ENCODE data around the gene SCARB1. TPM values are rescaled to one million over a fixed set of nuclear protein-coding genes. Genes with fewer than 3 reads are reported as not detected.

Gene SCARB1
- total and polyA plus RNA-seq, 2 of the 13 experiments (the other 11 are each of a cell fraction or from before 2014, with no cell fraction given) = 63.4 to 160 TPM

DNA sequence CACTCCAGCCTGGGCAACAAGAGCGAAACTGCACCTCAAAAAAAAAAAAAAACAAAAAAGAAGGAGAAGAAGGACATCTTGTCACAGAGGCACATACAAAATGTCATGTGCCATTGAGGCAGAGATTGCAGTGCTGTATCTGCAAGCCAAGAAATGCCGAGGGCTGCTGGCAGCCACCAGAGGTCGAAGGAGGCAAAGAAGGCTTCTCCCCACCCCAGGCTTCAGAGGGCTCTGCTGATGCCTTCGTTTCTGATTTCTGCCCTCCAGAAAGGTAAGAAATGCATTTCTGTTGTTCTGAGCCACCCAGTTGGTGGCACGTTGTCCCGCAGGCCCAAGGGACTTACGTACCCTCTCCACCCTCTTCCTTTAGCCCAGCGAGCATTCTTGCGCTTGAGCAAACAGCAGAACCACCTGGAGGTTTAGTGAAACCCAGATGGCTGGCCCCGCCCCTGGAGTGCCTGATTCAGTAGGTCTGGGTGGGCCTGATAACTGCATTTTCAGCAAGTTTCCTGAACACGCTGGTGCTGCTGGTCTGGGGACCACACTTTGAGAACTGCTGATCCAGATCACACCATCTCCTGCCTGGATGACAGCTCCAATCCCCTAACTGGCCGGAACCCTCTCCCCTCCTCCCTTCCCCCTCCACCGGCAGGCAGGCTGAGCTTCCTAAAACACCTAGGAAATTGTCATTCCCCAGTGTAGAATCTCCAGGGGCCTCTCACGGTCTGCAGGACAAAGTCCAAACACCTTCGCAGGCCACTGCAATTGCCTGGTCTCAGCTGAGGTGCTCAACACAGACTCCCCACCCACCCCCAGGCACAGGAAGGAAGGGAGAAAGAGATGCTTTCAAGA, 21.1 kb upstream of the SCARB1 start (continued):
- TF ChIP-seq, protein P1, sequence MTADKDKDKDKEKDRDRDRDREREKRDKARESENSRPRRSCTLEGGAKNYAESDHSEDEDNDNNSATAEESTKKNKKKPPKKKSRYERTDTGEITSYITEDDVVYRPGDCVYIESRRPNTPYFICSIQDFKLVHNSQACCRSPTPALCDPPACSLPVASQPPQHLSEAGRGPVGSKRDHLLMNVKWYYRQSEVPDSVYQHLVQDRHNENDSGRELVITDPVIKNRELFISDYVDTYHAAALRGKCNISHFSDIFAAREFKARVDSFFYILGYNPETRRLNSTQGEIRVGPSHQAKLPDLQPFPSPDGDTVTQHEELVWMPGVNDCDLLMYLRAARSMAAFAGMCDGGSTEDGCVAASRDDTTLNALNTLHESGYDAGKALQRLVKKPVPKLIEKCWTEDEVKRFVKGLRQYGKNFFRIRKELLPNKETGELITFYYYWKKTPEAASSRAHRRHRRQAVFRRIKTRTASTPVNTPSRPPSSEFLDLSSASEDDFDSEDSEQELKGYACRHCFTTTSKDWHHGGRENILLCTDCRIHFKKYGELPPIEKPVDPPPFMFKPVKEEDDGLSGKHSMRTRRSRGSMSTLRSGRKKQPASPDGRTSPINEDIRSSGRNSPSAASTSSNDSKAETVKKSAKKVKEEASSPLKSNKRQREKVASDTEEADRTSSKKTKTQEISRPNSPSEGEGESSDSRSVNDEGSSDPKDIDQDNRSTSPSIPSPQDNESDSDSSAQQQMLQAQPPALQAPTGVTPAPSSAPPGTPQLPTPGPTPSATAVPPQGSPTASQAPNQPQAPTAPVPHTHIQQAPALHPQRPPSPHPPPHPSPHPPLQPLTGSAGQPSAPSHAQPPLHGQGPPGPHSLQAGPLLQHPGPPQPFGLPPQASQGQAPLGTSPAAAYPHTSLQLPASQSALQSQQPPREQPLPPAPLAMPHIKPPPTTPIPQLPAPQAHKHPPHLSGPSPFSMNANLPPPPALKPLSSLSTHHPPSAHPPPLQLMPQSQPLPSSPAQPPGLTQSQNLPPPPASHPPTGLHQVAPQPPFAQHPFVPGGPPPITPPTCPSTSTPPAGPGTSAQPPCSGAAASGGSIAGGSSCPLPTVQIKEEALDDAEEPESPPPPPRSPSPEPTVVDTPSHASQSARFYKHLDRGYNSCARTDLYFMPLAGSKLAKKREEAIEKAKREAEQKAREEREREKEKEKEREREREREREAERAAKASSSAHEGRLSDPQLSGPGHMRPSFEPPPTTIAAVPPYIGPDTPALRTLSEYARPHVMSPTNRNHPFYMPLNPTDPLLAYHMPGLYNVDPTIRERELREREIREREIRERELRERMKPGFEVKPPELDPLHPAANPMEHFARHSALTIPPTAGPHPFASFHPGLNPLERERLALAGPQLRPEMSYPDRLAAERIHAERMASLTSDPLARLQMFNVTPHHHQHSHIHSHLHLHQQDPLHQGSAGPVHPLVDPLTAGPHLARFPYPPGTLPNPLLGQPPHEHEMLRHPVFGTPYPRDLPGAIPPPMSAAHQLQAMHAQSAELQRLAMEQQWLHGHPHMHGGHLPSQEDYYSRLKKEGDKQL (CRISPR knock-in tag; IDR thresholded peaks at IDR 0.05; ENCODE audit: low read depth) = no peak
- no peak for TF ChIP-seq CBFB (CRISPR knock-in tag; IDR thresholded peaks at IDR 0.05)
- TF ChIP-seq FOXK2 (IDR thresholded peaks at IDR 0.05) = no peak
- TF ChIP-seq, protein P2, sequence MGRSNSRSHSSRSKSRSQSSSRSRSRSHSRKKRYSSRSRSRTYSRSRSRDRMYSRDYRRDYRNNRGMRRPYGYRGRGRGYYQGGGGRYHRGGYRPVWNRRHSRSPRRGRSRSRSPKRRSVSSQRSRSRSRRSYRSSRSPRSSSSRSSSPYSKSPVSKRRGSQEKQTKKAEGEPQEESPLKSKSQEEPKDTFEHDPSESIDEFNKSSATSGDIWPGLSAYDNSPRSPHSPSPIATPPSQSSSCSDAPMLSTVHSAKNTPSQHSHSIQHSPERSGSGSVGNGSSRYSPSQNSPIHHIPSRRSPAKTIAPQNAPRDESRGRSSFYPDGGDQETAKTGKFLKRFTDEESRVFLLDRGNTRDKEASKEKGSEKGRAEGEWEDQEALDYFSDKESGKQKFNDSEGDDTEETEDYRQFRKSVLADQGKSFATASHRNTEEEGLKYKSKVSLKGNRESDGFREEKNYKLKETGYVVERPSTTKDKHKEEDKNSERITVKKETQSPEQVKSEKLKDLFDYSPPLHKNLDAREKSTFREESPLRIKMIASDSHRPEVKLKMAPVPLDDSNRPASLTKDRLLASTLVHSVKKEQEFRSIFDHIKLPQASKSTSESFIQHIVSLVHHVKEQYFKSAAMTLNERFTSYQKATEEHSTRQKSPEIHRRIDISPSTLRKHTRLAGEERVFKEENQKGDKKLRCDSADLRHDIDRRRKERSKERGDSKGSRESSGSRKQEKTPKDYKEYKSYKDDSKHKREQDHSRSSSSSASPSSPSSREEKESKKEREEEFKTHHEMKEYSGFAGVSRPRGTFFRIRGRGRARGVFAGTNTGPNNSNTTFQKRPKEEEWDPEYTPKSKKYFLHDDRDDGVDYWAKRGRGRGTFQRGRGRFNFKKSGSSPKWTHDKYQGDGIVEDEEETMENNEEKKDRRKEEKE (IDR thresholded peaks at IDR 0.05) = no peak
- TF ChIP-seq ZNF260 (CRISPR knock-in tag; IDR thresholded peaks at IDR 0.05; ENCODE audit: borderline replicate concordance, low read depth) = no peak
- TF ChIP-seq, protein P3, sequence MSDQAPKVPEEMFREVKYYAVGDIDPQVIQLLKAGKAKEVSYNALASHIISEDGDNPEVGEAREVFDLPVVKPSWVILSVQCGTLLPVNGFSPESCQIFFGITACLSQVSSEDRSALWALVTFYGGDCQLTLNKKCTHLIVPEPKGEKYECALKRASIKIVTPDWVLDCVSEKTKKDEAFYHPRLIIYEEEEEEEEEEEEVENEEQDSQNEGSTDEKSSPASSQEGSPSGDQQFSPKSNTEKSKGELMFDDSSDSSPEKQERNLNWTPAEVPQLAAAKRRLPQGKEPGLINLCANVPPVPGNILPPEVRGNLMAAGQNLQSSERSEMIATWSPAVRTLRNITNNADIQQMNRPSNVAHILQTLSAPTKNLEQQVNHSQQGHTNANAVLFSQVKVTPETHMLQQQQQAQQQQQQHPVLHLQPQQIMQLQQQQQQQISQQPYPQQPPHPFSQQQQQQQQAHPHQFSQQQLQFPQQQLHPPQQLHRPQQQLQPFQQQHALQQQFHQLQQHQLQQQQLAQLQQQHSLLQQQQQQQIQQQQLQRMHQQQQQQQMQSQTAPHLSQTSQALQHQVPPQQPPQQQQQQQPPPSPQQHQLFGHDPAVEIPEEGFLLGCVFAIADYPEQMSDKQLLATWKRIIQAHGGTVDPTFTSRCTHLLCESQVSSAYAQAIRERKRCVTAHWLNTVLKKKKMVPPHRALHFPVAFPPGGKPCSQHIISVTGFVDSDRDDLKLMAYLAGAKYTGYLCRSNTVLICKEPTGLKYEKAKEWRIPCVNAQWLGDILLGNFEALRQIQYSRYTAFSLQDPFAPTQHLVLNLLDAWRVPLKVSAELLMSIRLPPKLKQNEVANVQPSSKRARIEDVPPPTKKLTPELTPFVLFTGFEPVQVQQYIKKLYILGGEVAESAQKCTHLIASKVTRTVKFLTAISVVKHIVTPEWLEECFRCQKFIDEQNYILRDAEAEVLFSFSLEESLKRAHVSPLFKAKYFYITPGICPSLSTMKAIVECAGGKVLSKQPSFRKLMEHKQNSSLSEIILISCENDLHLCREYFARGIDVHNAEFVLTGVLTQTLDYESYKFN (CRISPR knock-in tag; conservative IDR thresholded peaks at IDR 0.05) = peak; percentile 97
- TF ChIP-seq GLI4 (CRISPR knock-in tag; IDR thresholded peaks at IDR 0.05; ENCODE audit: borderline replicate concordance) = no peak
- no peak for TF ChIP-seq ZNF17 (CRISPR knock-in tag; IDR thresholded peaks at IDR 0.05)
- TF ChIP-seq EP300 (IDR thresholded peaks at IDR 0.05; ENCODE audit: low read depth in 2 of 2, low read length in 2 of 2) = peak in 1 of 2 experiments; percentile 57; a peak in 2 of 4 replicates
- no peak for TF ChIP-seq EP300 (CRISPR knock-in tag; IDR thresholded peaks at IDR 0.05; ENCODE audit: borderline replicate concordance)
- no peak for TF ChIP-seq NFYB (CRISPR knock-in tag; IDR thresholded peaks at IDR 0.05)
- TF ChIP-seq, protein P4, sequence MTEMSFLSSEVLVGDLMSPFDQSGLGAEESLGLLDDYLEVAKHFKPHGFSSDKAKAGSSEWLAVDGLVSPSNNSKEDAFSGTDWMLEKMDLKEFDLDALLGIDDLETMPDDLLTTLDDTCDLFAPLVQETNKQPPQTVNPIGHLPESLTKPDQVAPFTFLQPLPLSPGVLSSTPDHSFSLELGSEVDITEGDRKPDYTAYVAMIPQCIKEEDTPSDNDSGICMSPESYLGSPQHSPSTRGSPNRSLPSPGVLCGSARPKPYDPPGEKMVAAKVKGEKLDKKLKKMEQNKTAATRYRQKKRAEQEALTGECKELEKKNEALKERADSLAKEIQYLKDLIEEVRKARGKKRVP (CRISPR knock-in tag; IDR thresholded peaks at IDR 0.05) = no peak
- TF ChIP-seq ZNF33A (CRISPR knock-in tag; IDR thresholded peaks at IDR 0.05; ENCODE audit: borderline replicate concordance) = no peak
- no peak for TF ChIP-seq ZNF562 (CRISPR knock-in tag; IDR thresholded peaks at IDR 0.05; ENCODE audit: borderline replicate concordance)
- no peak for TF ChIP-seq ZNF101 (CRISPR knock-in tag; IDR thresholded peaks at IDR 0.05; ENCODE audit: borderline replicate concordance, low read depth)
